OCI-LY7 (cell line): Measurements from ENCODE around the gene PPP1R3G. TPM values are rescaled to one million over a fixed set of nuclear protein-coding genes. Genes with fewer than 3 reads are reported as not detected.

ENCODE experiments used
- BruUV-seq: library from RNA; stranded (reverse); fragments of 400-500 nt; replicated peaks from 2 replicates; lab custom pipeline; 2021; lab: Mats Ljungman, UMichigan
- CTCF ChIA-PET: fragments of 300-600 bp; sonication (Branson Sonifier 250); formaldehyde crosslinking; loops from one replicate; lab custom pipeline; 2022; ENCODE audit warnings: antibody characterized with exemption; ENCODE audit not compliant: unreplicated experiment; lab: Charles Lee
- POLR2A ChIA-PET: fragments of 300-600 bp; sonication (Branson Sonifier 250); formaldehyde crosslinking; loops from one replicate; lab custom pipeline; 2022; ENCODE audit warnings: antibody characterized with exemption; lab: Charles Lee
- DNase-seq: peaks from one replicate; pipeline ENCODE4 v3.0.0-alpha.2; 2015; ENCODE audit warnings: low spot score
- H2AFZ ChIP-seq: fragments of 200-600 bp; sonication (generic), shearing (Covaris generic); 2 replicates; pipeline ENCODE4 v1.6.1; 2014; ENCODE audit warnings: mild to moderate bottlenecking, antibody characterized with exemption, low read length, moderate library complexity
- H3K27ac ChIP-seq: fragments of 200-600 bp; sonication (generic); 2 replicates; pipeline ENCODE4 v1.5.1; 2014; ENCODE audit warnings: mixed run types, low read depth, mild to moderate bottlenecking, moderate library complexity, low read length, inconsistent platforms; ENCODE audit not compliant: poor library complexity, severe bottlenecking
- H3K36me3 ChIP-seq: fragments of 200-600 bp; sonication (generic); 2 replicates; pipeline ENCODE4 v1.6.1; 2014; ENCODE audit warnings: mild to moderate bottlenecking, antibody characterized with exemption, low read length, moderate library complexity, mixed read lengths; ENCODE audit not compliant: insufficient read depth
- H3K4me1 ChIP-seq: fragments of 200-600 bp; sonication (generic); 2 replicates; pipeline ENCODE4 v1.5.1; 2014; ENCODE audit warnings: mild to moderate bottlenecking, low read length; ENCODE audit not compliant: insufficient read depth, poor library complexity, severe bottlenecking
- H3K4me2 ChIP-seq: fragments of 200-600 bp; sonication (generic); 2 replicates; pipeline ENCODE4 v1.6.1; 2014; ENCODE audit warnings: mild to moderate bottlenecking, low read length
- H3K4me3 ChIP-seq: fragments of 200-600 bp; sonication (generic); 2 replicates; pipeline ENCODE4 v1.5.1; 2014; ENCODE audit warnings: mild to moderate bottlenecking, low read depth, low read length; ENCODE audit not compliant: poor library complexity, severe bottlenecking
- H3K79me2 ChIP-seq: fragments of 200-600 bp; sonication (generic); 2 replicates; pipeline ENCODE4 v1.6.1; 2016; ENCODE audit warnings: low read depth, mild to moderate bottlenecking, low read length, moderate library complexity, mixed read lengths; ENCODE audit not compliant: insufficient read depth
- H3K9me2 ChIP-seq: fragments of 200-600 bp; sonication (generic); 2 replicates; pipeline ENCODE4 v1.6.1; 2016; ENCODE audit warnings: mild to moderate bottlenecking, low read length, mixed read lengths; ENCODE audit not compliant: insufficient read depth
- H3K9me3 ChIP-seq: fragments of 200-600 bp; sonication (generic); 2 replicates; pipeline ENCODE4 v1.6.1; 2014; ENCODE audit warnings: mild to moderate bottlenecking, mixed run types, low read length, mixed read lengths
- H4K20me1 ChIP-seq: fragments of 200-600 bp; sonication (generic); 2 replicates; pipeline ENCODE4 v1.6.1; 2014; ENCODE audit warnings: mild to moderate bottlenecking, antibody characterized with exemption, low read length, moderate library complexity, mixed read lengths; ENCODE audit not compliant: insufficient read depth
- EZH2phosphoT487 ChIP-seq: fragments of 200-600 bp; sonication (generic); IDR thresholded peaks from 2 replicates; pipeline ENCODE4 v1.6.1; 2018; ENCODE audit warnings: low read depth, borderline replicate concordance, mild to moderate bottlenecking, mixed run types, antibody characterized with exemption, low read length, moderate library complexity, mixed read lengths
- intact Hi-C: fragments of 100-400 bp; cut with micrococcal nuclease; formaldehyde crosslinking; loops from one replicate; pipeline ENCODE4 v1.10.0; 2022; ENCODE audit not compliant: unreplicated experiment
- total RNA-seq, 2 experiments: library from RNA; depleted of rRNA in 1 of 2; stranded (reverse); fragments of >200 nt in 1 of 2; shearing (Covaris generic) in 1 of 2; gene quantifications; 2 replicates each; pipeline ENCODE4 v1.2.3, GENCODE V29; 2014 to 2022
- TF ChIP-seq, protein P1 (sequence below): fragments of 200-600 bp; sonication (generic); conservative IDR thresholded peaks from 2 replicates; pipeline ENCODE4 v1.5.1; 2014; ENCODE audit warnings: mild to moderate bottlenecking, antibody characterized with exemption, low read length, moderate library complexity, mixed read lengths

The PPP1R3G gene
- total RNA-seq, 2 experiments from 2014 or later = 0.10 to 0.13 TPM

GRCh38 chr6:5068153-5068751 lies 16.9 kb upstream of the PPP1R3G start:
- DNase-seq = no peak
- no peaks in the 10 kb centered on the region for H4K20me1 ChIP-seq
- no peaks in the 10 kb centered on the region for H3K4me1 ChIP-seq
- TF ChIP-seq EZH2phosphoT487 = no peak
- TF ChIP-seq, protein P1, sequence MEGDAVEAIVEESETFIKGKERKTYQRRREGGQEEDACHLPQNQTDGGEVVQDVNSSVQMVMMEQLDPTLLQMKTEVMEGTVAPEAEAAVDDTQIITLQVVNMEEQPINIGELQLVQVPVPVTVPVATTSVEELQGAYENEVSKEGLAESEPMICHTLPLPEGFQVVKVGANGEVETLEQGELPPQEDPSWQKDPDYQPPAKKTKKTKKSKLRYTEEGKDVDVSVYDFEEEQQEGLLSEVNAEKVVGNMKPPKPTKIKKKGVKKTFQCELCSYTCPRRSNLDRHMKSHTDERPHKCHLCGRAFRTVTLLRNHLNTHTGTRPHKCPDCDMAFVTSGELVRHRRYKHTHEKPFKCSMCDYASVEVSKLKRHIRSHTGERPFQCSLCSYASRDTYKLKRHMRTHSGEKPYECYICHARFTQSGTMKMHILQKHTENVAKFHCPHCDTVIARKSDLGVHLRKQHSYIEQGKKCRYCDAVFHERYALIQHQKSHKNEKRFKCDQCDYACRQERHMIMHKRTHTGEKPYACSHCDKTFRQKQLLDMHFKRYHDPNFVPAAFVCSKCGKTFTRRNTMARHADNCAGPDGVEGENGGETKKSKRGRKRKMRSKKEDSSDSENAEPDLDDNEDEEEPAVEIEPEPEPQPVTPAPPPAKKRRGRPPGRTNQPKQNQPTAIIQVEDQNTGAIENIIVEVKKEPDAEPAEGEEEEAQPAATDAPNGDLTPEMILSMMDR = no peak
- H3K27ac ChIP-seq = no peak overlapping the region
- no peak overlapping the region for H2AFZ ChIP-seq
- CTCF ChIA-PET = no interaction called here
- no peaks in the 10 kb centered on the region for H3K9me3 ChIP-seq
- intact Hi-C loops = no loop called here
- H3K4me2 ChIP-seq = no peak overlapping the region
- no peaks in the 10 kb centered on the region for H3K9me2 ChIP-seq
- no peaks in the 10 kb centered on the region for H3K36me3 ChIP-seq
- POLR2A ChIA-PET = no interaction called here
- no TSS peak for BruUV-seq
- H3K4me3 ChIP-seq = no peak overlapping the region
- no peaks in the 10 kb centered on the region for H3K79me2 ChIP-seq

- Histone ChIP-seq H3K9me2 (no peaks in the 10 kb centered on the region), H3K9me3 (no peaks in the 10 kb centered on the region), H2AFZ (no peak overlapping the region), H3K36me3 (no peaks in the 10 kb centered on the region), H3K4me1 (no peaks in the 10 kb centered on the region), H3K4me2 (no peak overlapping the region), H3K79me2 (no peaks in the 10 kb centered on the region), H4K20me1 (no peaks in the 10 kb centered on the region), H3K27ac (no peak overlapping the region), H3K4me3 (no peak overlapping the region)
- CTCF ChIA-PET = no interaction called here
- intact Hi-C loops = no loop called here
- TF ChIP-seq EZH2phosphoT487 = no peak
- TF ChIP-seq, protein P1 = no peak
- BruUV-seq = no TSS peak
- DNase-seq = no peak
- POLR2A ChIA-PET = no interaction called here
These were observed 13.9 kb upstream of the PPP1R3G start for GRCh38 chr6:5071216-5071615.

DNA sequence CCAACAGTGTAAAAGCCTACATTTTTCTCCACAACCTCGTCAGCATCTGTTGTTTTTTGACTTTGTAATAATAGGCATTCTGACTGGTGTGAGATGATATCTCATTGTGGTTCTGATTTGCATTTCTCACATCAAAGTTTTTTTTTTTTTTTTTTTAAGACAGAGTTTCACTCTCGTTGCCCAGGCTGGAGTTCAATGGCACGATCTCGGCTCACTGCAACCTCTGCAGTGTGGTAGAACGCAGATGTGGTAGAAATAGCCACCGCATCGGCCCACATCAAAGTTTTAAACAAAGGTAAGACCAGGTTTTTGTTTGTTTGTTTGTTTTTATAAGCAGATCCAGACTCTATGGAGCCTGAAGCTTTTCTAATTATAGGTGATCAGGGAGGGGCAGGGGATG lies 12.7 kb upstream of the PPP1R3G start:
- Histone ChIP-seq H3K9me2 (no peaks in the 10 kb centered on the region), H3K36me3 (no peaks in the 10 kb centered on the region), H2AFZ (no peak overlapping the region), H3K79me2 (no peaks in the 10 kb centered on the region), H4K20me1 (no peaks in the 10 kb centered on the region), H3K4me2 (no peak overlapping the region), H3K4me1 (no peaks in the 10 kb centered on the region), H3K27ac (no peak overlapping the region), H3K9me3 (no peaks in the 10 kb centered on the region), H3K4me3 (no peak overlapping the region)
- DNase-seq = no peak
- no TSS peak for BruUV-seq
- ChIA-PET POLR2A (no interaction called here), CTCF (no interaction called here)
- TF ChIP-seq, protein P1 = no peak
- no peak for TF ChIP-seq EZH2phosphoT487
- intact Hi-C loops = no loop called here
